Hepatocyte (in vitro differentiated cells): ENCODE measurements around the gene SLC7A10. TPM values are rescaled to one million over a fixed set of nuclear protein-coding genes. Genes with fewer than 3 reads are reported as not detected.
A peak's percentile ranks its signal among the peaks of the same experiment; 100 is the strongest.

Source experiments
- DNase-seq: peaks from one replicate; pipeline ENCODE4 v3.0.0-alpha.2; 2016; ENCODE audit warnings: low spot score
- H2AFZ ChIP-seq: fragments of 200-600 bp; sonication (generic); 2 replicates; pipeline ENCODE4 v1.6.0; 2016; ENCODE audit warnings: antibody characterized with exemption, mild to moderate bottlenecking
- H3K27ac ChIP-seq: fragments of 200-600 bp; sonication (generic); 2 replicates; pipeline ENCODE4 v1.5.1; 2016; ENCODE audit warnings: mild to moderate bottlenecking
- H3K27me3 ChIP-seq: fragments of 200-600 bp; sonication (generic); 2 replicates; pipeline ENCODE4 v1.6.1; 2016
- H3K36me3 ChIP-seq: fragments of 200-600 bp; sonication (generic); replicated peaks from 2 replicates; pipeline ENCODE4 v1.5.1; 2016; ENCODE audit warnings: low read depth; ENCODE audit not compliant: insufficient read depth
- H3K4me1 ChIP-seq: fragments of 200-600 bp; sonication (generic); 2 replicates; pipeline ENCODE4 v1.5.1; 2016; ENCODE audit warnings: mild to moderate bottlenecking, moderate library complexity; ENCODE audit not compliant: insufficient read depth
- H3K4me2 ChIP-seq: fragments of 200-600 bp; sonication (generic); 2 replicates; pipeline ENCODE4 v1.6.0; 2016
- H3K4me3 ChIP-seq: fragments of 200-600 bp; sonication (generic); 2 replicates; pipeline ENCODE4 v1.5.1; 2016; ENCODE audit warnings: mild to moderate bottlenecking
- H3K79me2 ChIP-seq: fragments of 200-600 bp; sonication (generic); 2 replicates; pipeline ENCODE4 v1.6.0; 2017; ENCODE audit warnings: mild to moderate bottlenecking
- H3K9me2 ChIP-seq: fragments of 200-600 bp; sonication (generic); replicated peaks from 2 replicates; pipeline ENCODE4 v1.6.0; 2017; ENCODE audit warnings: mild to moderate bottlenecking; ENCODE audit not compliant: insufficient read depth
- H3K9me3 ChIP-seq: fragments of 200-600 bp; sonication (generic); 2 replicates; pipeline ENCODE4 v1.5.1; 2016; ENCODE audit warnings: low read depth, mild to moderate bottlenecking
- H4K20me1 ChIP-seq: fragments of 200-600 bp; sonication (generic); 2 replicates; pipeline ENCODE4 v1.6.0; 2016; ENCODE audit warnings: mild to moderate bottlenecking; ENCODE audit not compliant: insufficient read depth, poor library complexity, severe bottlenecking
- EZH2 ChIP-seq: fragments of 200-600 bp; sonication (generic); IDR thresholded peaks from 2 replicates; pipeline ENCODE4 v1.6.1; 2016; ENCODE audit warnings: antibody characterized with exemption, mild to moderate bottlenecking, borderline replicate concordance
- EZH2phosphoT487 ChIP-seq: fragments of 200-600 bp; sonication (generic); IDR thresholded peaks from one replicate; pipeline ENCODE4 v1.6.1; 2018; ENCODE audit warnings: antibody characterized with exemption, mild to moderate bottlenecking, low read depth, moderate library complexity; ENCODE audit not compliant: unreplicated experiment, severe bottlenecking
- WGBS: methylation state at CpG from one replicate; pipeline ENCODE4 v1.1.6; 2016; ENCODE audit warnings: low lambda C conversion rate; ENCODE audit errors: missing lambda C conversion rate; 5-methylcytosine and 5-hydroxymethylcytosine counted together
- polyA plus RNA-seq: library from polyadenylated mRNA; unstranded; fragments of >200 nt; fragmentation: Nextera tagmentation; extraction: Ambion mirVana; gene quantifications from 2 replicates; pipeline ENCODE4 v1.2.1, GENCODE V29; 2016
- total RNA-seq: library from RNA; depleted of rRNA; stranded (reverse); fragments of >200 nt; gene quantifications from 2 replicates; pipeline ENCODE4 v1.2.3, GENCODE V29; 2014
- TF ChIP-seq, protein P1 (sequence below): fragments of 200-600 bp; sonication (generic); IDR thresholded peaks from 2 replicates; pipeline ENCODE4 v1.5.1; 2016; ENCODE audit warnings: antibody characterized with exemption, mild to moderate bottlenecking; ENCODE audit not compliant: poor library complexity

Gene SLC7A10
- total and polyA plus RNA-seq, 2 experiments from 2014 or later, result 5.5 to 7.3 TPM

GRCh38 chr19:33273065-33273736 lies 47.6 kb upstream of the SLC7A10 start:
- Histone ChIP-seq H3K27me3 (no peaks in the 10 kb centered on the region), H3K79me2 (no peaks in the 10 kb centered on the region), H4K20me1 (no peaks in the 10 kb centered on the region), H3K27ac (peak overlapping the region; percentile 95), H3K9me2 (no peaks in the 10 kb centered on the region), H2AFZ (no peak overlapping the region), H3K4me2 (no peak overlapping the region), H3K36me3 (no peaks in the 10 kb centered on the region), H3K9me3 (no peaks in the 10 kb centered on the region), H3K4me1 (peaks cover 39% of the 10 kb centered on the region), H3K4me3 (no peak overlapping the region)
- 79% methylated on average over 26 of the region's 26 CpGs for WGBS
- no peak for TF ChIP-seq EZH2
- TF ChIP-seq, protein P1, sequence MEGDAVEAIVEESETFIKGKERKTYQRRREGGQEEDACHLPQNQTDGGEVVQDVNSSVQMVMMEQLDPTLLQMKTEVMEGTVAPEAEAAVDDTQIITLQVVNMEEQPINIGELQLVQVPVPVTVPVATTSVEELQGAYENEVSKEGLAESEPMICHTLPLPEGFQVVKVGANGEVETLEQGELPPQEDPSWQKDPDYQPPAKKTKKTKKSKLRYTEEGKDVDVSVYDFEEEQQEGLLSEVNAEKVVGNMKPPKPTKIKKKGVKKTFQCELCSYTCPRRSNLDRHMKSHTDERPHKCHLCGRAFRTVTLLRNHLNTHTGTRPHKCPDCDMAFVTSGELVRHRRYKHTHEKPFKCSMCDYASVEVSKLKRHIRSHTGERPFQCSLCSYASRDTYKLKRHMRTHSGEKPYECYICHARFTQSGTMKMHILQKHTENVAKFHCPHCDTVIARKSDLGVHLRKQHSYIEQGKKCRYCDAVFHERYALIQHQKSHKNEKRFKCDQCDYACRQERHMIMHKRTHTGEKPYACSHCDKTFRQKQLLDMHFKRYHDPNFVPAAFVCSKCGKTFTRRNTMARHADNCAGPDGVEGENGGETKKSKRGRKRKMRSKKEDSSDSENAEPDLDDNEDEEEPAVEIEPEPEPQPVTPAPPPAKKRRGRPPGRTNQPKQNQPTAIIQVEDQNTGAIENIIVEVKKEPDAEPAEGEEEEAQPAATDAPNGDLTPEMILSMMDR, result no peak
- no peak for TF ChIP-seq EZH2phosphoT487
- no peak for DNase-seq

DNA sequence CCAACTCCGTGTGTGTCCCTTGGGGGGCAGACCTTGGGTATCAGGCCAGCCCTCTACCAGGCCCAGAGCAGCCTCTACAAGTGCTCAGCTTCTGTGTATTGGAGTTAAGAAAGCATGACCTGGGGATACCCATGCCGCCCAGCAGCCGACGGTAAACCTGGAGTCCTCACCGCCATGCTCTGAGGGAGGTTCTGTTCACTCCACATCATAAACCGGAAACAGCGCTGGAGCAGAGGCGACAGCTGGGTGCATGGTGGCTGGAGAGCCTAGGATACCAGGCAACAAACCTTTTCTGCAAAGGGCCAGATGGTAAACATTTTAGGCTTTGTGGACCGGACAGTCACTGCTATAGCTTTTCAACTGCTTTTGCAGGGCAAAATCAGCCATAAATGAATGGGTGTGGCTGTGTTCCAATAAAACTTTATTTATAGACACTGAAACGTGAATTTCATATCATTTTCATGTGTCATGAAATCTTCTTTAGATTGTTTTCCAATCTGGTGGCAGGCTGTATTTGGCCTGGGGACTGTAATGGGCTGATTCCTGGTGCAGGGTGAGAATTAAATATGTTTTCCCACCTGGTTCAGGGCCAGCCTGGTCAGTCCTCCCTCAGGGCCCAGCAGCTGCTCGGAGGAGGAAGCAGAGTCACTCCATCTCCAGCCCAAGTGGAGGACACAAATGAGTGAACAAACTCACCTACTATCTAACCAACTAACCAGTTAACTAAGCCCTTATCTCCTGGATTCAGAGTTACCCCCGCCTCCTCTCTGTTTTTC lies 45.8 kb upstream of the SLC7A10 start:
- Histone ChIP-seq H4K20me1 (no peaks in the 10 kb centered on the region), H3K27ac (no peak overlapping the region), H3K4me1 (peaks cover 27% of the 10 kb centered on the region), H2AFZ (no peak overlapping the region), H3K9me3 (no peaks in the 10 kb centered on the region), H3K27me3 (no peaks in the 10 kb centered on the region), H3K79me2 (no peaks in the 10 kb centered on the region), H3K4me2 (no peak overlapping the region), H3K36me3 (no peaks in the 10 kb centered on the region), H3K9me2 (no peaks in the 10 kb centered on the region), H3K4me3 (no peak overlapping the region)
- 81% methylated on average over 12 of the region's 12 CpGs for WGBS
- DNase-seq, result no peak
- TF ChIP-seq, protein P1, result no peak
- TF ChIP-seq EZH2 (no peak), EZH2phosphoT487 (no peak)

DNA sequence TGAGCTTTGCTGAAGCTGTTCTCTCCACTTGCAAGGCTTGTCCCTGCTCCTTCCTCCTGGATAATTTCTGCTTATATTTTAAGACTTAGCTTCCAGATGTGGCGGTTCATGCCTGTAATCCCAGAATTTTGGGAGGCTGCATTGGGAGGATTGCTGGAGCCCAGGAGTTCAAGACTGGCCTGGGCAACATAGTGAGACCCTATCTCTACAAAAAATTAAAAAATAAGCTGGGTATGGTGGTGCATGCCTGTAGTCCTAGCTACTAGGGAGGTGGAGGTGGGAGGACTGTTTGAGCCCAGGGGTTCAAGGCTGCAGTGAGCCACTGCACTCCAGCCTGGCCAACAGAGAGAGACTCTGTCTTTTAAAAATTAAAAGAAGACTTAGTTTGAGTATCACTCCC lies 45.1 kb upstream of the SLC7A10 start:
- TF ChIP-seq, protein P1, result no peak
- TF ChIP-seq EZH2phosphoT487 (no peak), EZH2 (no peak)
- no peak overlapping the region for H3K4me3 ChIP-seq
- no peaks in the 10 kb centered on the region for H3K79me2 ChIP-seq
- DNase-seq, result no peak
- 100% methylated on average over 1 of the region's 1 CpG for WGBS
- H3K9me2 ChIP-seq, result no peaks in the 10 kb centered on the region
- no peak overlapping the region for H2AFZ ChIP-seq
- no peak overlapping the region for H3K27ac ChIP-seq
- H3K36me3 ChIP-seq, result no peaks in the 10 kb centered on the region
- H4K20me1 ChIP-seq, result no peaks in the 10 kb centered on the region
- H3K4me2 ChIP-seq, result no peak overlapping the region
- peaks cover 20% of the 10 kb centered on the region for H3K4me1 ChIP-seq
- H3K9me3 ChIP-seq, result no peaks in the 10 kb centered on the region
- H3K27me3 ChIP-seq, result no peaks in the 10 kb centered on the region
